22Rv1 (cell line): ENCODE measurements around the gene FLOT1.
A peak's percentile ranks its signal among the peaks of the same experiment; 100 is the strongest.

ENCODE experiments used
- H3K27ac ChIP-seq: fragments of 450-650 bp; 2 replicates; pipeline ENCODE4 v1.5.1; 2017
- ZFX ChIP-seq: fragments of 450-650 bp; IDR thresholded peaks from 2 replicates; pipeline ENCODE4 v1.6.1; 2017; ENCODE audit warnings: antibody characterized with exemption, borderline replicate concordance
- TF ChIP-seq, protein P1 (sequence below): fragments of 450-650 bp; IDR thresholded peaks from 2 replicates; pipeline ENCODE4 v1.5.1; 2017; ENCODE audit warnings: mild to moderate bottlenecking

FLOT1 gene

DNA sequence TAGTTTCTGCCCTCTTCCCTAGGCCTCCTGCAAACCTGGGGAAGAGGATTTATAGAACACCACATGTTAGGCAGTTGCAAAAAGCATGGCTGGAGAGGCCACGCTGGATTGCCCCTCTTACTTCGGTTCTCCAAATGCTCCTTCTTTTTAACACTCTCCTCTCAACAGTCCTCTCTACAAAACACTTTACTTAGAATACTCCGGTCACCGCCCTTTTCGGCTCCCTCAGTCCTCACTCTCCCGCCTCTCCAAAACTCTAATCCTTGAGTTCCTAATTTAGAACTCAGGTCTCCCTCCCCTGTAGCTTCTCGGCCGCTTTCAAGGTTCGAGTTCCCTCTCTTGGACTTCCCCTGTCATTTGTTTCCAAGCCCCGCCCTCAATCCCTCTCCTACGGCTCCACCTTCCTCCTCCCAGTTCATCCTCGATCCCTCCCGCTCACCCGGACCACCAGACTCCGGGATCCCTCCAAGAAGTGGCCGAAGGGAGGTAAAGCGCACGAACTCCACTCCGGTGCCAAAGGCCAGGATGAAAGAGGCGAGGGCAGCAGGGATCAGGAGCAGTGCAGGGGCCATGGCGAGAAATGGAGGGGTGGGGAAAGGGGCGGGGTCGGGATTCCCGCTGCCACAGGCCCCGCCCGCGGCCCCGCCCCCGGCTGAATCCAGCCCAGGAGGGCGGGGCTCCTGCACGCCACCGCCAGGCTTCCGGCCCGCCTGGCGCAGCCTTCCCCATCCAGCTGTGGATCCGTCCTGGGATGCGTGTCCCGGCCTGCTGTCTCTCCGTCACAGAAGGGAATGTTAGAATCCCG, 51.9 kb downstream of the FLOT1 start, which contains the start of gene NRM:
TSS of gene NRM (minus strand) at position 582 of the 805 bp plus-strand sequence. CDS start at position 572, 10 bp downstream.
- TF ChIP-seq ZFX, result no peak
- TF ChIP-seq, protein P1, sequence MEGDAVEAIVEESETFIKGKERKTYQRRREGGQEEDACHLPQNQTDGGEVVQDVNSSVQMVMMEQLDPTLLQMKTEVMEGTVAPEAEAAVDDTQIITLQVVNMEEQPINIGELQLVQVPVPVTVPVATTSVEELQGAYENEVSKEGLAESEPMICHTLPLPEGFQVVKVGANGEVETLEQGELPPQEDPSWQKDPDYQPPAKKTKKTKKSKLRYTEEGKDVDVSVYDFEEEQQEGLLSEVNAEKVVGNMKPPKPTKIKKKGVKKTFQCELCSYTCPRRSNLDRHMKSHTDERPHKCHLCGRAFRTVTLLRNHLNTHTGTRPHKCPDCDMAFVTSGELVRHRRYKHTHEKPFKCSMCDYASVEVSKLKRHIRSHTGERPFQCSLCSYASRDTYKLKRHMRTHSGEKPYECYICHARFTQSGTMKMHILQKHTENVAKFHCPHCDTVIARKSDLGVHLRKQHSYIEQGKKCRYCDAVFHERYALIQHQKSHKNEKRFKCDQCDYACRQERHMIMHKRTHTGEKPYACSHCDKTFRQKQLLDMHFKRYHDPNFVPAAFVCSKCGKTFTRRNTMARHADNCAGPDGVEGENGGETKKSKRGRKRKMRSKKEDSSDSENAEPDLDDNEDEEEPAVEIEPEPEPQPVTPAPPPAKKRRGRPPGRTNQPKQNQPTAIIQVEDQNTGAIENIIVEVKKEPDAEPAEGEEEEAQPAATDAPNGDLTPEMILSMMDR, result no peak
- H3K27ac ChIP-seq, result peak within 1 kb of the TSS; percentile 90

DNA sequence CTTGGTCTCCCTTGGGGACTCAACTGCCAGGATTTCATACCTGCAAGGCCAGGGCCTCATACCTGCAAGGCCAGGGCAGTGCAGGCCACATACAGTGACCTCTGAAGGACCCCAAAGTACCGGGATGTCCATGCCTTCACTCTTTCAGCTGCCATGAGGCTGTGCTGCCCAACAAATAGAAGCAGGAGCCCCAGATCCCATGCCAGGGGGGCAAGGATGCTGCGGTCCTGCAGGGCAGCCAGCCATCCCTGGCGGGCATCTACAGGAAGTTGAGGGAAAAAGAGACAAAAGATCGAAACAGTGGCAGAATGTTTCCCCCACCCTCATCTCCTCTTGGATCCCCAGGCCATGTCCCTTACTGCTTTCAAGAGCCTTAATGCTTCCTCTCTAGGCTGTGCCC, 52.5 kb downstream of the FLOT1 start:
- peak overlapping the region; percentile 90 for H3K27ac ChIP-seq
- no peak for TF ChIP-seq ZFX
- TF ChIP-seq, protein P1, result no peak

DNA sequence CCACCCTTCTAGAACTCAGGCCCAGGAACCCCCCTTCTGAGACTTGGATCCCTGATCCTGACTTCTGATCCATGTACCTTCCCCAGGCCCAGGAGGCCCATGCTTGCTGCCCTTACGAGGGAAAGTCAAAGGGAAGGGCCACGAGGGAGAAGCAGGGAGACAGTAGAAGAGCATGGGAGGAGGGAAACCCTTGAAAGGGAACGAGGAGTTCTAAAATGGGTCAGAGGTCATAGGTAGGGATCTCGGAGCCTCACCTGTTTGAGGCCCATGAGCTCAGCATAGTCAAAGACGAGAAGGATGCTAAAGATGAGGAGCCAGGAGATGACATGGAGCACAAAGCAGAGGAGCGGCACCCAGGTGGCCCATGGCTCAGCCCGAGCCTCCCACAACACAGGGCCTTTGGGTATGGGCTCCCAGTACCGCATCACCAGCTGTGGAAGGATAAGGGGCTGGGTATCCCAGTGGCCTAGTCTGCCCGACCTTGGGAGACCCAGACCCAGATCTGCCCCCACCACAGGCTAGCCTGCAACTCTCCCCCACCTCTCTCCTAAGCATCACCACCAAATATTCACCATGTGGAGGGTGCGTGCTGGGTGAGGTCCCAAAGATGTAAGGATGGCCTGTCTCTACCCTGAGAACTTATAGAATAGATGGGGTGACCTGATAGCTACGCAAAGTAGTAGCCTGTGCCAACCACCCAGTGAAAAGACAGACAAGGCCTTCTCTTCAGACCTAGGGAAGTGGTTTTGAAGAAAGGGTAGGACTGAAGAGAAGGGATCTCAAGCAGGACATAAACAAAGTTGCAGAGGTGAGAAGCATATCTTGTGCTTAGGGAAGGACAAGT, 53.2 kb downstream of the FLOT1 start:
- peak overlapping the region; percentile 90 for H3K27ac ChIP-seq
- TF ChIP-seq ZFX, result no peak
- TF ChIP-seq, protein P1, result no peak

DNA sequence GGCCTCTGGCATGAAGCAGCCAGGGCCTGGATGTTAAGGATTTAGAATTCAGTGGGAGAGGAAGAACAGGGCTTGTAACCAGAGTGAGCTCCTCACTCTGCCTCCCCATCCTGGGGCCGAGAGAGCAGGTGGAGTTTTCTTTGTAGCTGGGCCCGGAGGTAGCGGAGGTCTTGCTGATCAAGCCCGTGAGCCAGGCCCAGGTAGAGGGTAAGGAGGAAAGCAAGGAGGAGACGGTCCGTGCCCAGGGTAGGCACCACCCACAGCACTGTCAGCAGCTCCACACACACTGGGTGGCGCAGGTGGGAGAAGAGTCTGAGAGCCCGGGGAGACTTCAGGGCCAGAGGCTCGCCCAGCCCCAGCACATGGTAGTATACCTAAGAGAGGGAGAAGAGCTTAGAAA, 53.9 kb downstream of the FLOT1 start:
- H3K27ac ChIP-seq, result peak overlapping the region; percentile 87
- TF ChIP-seq, protein P1, result no peak
- TF ChIP-seq ZFX, result no peak

DNA sequence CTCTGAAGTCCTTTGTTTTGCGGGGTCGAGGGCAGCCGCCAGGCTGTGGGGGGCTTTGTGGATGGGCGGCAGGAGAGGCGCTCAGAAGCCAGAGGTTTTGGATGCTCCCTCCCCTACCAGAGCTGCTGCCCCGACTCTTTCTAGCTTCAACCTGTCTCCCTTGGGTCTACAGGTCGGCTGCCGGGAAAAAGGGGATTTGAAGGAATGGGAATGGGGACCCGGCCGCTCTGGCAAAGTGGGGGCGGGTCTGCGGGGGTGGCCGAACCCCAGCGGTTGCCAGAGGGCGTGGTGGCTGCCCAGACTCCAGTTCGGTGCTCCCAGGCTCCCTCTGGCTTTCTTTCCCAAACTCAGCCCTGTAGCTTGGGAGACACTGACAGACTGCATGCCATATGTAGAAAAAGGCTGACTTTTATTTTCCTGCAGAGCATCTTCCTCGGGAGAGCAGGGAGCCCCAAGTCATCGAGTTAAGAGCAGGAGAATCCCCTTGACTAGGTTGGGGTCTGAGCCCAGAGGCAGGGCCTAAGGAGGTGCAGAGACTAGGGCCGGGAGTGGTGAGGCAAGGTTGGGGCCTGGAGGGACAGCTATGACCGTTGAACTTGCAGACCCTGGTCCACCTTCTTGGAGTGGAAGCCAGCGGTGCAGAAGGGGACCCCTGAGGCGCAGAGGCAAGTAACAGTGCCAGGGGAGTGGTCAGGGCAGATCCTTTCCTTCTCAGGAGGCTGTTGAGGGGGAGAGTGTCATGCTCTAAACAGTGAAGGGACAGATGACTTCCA, 54.6 kb downstream of the FLOT1 start:
- H3K27ac ChIP-seq, result peak overlapping the region; percentile 87

DNA sequence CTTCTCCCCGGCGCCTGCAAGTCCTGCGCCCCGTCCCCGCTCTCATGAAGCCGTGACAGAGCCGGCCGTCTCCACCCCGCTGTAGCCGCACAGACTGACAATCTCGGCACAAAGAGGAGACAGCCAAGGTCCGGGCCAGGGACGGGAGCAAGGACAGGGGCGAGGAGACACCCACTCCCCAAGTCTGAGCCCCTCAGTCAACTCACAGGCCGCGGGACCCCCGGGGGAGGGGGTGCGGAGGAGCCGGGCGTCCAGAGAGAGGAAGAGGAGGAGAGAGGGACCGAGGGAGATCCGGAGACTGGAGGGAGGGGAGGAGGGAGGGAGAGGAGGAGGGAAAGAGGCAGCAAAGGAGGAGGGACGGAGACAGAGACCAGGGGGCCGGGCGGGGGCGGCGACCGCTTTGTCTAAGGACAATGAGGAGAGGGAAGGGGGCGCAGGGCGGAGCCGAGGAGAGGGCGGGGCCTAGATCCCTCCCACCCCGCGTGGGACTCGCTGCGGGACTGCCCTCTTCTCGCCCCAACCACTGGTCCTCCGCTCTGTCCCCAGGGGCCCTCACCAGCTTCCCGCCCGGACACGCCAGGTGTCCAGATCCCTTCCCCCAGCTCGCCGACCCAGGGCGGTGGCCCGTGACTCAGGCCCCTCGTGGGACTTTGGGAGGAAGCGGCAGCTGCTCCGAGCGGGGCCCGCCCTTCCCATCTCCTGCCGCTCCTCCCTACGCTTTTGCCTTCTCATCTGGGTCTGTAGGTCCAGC, 55.4 kb downstream of the FLOT1 start:
- peak overlapping the region; percentile 87 for H3K27ac ChIP-seq

More for the DNA sequence above, 54.6 kb downstream of the FLOT1 start:
- TF ChIP-seq, protein P1, result no peak
- no peak for TF ChIP-seq ZFX

More for the DNA sequence above, 55.4 kb downstream of the FLOT1 start:
- TF ChIP-seq, protein P1, result no peak
- TF ChIP-seq ZFX, result no peak
